CD4-positive, alpha-beta T cell (primary cell): Measurements from ENCODE around the gene CARS1. TPM values are rescaled to one million over a fixed set of nuclear protein-coding genes. Genes with fewer than 3 reads are reported as not detected.
A peak's percentile ranks its signal among the peaks of the same experiment; 100 is the strongest.

Experiments used
- ATAC-seq: fragments of 200-7000 bp; cut with Tn5 transposase; one replicate; pipeline ENCODE4 v1.10.0; 2022; ENCODE audit warnings: mild to moderate bottlenecking; ENCODE audit not compliant: poor library complexity
- CTCF ChIA-PET: fragments of 350-600 bp; sonication (Branson Sonifier 250); formaldehyde crosslinking; loops from one replicate; lab custom pipeline; 2021; ENCODE audit warnings: antibody characterized with exemption, inconsistent platforms; lab: Charles Lee
- POLR2A ChIA-PET: fragments of 350-600 bp; sonication (Branson Sonifier 250); formaldehyde crosslinking; loops from one replicate; lab custom pipeline; 2021; ENCODE audit warnings: antibody characterized with exemption, inconsistent platforms; lab: Charles Lee
- DNase-seq, 14 experiments: peaks; one replicate each; pipeline ENCODE4 v3.0.0-alpha.2; 2013 to 2020; ENCODE audit warnings: mixed read lengths in 2 of 14
- H3K27ac ChIP-seq, 2 donors: one replicate each; pipeline versions ENCODE4 v1.5.1 to v1.7.0; 2013; ENCODE audit warnings: low read length in 2 of 2, low read depth in 1 of 2, mild to moderate bottlenecking in 1 of 2
- H3K27me3 ChIP-seq, 2 experiments: 1 replicate in 1 of 2; 2 replicates in 1 of 2; pipeline versions ENCODE4 v1.6.1 to v1.7.0; 2013; ENCODE audit warnings: low read length in 2 of 2, control low read depth in 1 of 2, mild to moderate bottlenecking in 1 of 2, moderate library complexity in 1 of 2; ENCODE audit not compliant: insufficient read depth in 2 of 2, control insufficient read depth in 1 of 2
- H3K36me3 ChIP-seq: one replicate; pipeline ENCODE4 v1.6.1; 2013; ENCODE audit warnings: low read length, control low read depth; ENCODE audit not compliant: insufficient read depth
- H3K4me1 ChIP-seq: one replicate; pipeline ENCODE4 v1.6.1; 2013; ENCODE audit warnings: low read length, control low read depth; ENCODE audit not compliant: insufficient read depth
- H3K4me3 ChIP-seq: one replicate; pipeline ENCODE4 v1.5.1; 2013; ENCODE audit warnings: mild to moderate bottlenecking, low read length, moderate library complexity
- H3K9me3 ChIP-seq, 2 experiments: 1 replicate in 1 of 2; 2 replicates in 1 of 2; pipeline versions ENCODE4 v1.6.1 to v1.7.0; 2013; ENCODE audit warnings: low read length in 2 of 2, mild to moderate bottlenecking in 2 of 2, control low read depth in 1 of 2, moderate library complexity in 1 of 2; ENCODE audit not compliant: control insufficient read depth in 1 of 2, insufficient read depth in 1 of 2
- H3K27ac Mint-ChIP-seq: one replicate; pipeline ENCODE4 v1.8.0; 2020; ENCODE audit warnings: mixed read lengths
- H3K27me3 Mint-ChIP-seq: one replicate; pipeline ENCODE4 v1.8.0; 2021; ENCODE audit warnings: mixed read lengths
- H3K36me3 Mint-ChIP-seq: one replicate; pipeline ENCODE4 v1.8.0; 2021; ENCODE audit warnings: low read depth, mixed read lengths
- H3K4me1 Mint-ChIP-seq: one replicate; pipeline ENCODE4 v1.8.0; 2021; ENCODE audit warnings: low read depth, mixed read lengths
- H3K4me3 Mint-ChIP-seq: one replicate; pipeline ENCODE4 v1.8.0; 2020; ENCODE audit warnings: mild to moderate bottlenecking, mixed read lengths
- H3K9me3 Mint-ChIP-seq: one replicate; pipeline ENCODE4 v1.8.0; 2020; ENCODE audit warnings: mixed read lengths
- intact Hi-C, 2 experiments: fragments of 100-400 bp; cut with DNase I in 1 of 2; cut with micrococcal nuclease in 1 of 2; formaldehyde crosslinking; loops; one replicate each; pipeline versions ENCODE4 v1.15.1 to v1.9.0; 2023 to 2025; cut with DNase I, micrococcal nuclease
- total RNA-seq, 174 experiments: library from RNA in 2 of 174; stranded (reverse) in 2 of 174; gene quantifications; one replicate each; pipeline ENCODE4 v1.2.3 and lab custom pipeline; 2021 to 2026
- TF ChIP-seq, protein P1 (sequence below): fragments of 200-600 bp; IDR thresholded peaks from one replicate; pipeline ENCODE4 v1.8.0; 2022; ENCODE audit warnings: antibody characterized with exemption, mild to moderate bottlenecking

Gene CARS1
- total RNA-seq, 2 experiments from 2014 or later, result 24.1 to 25.2 TPM

DNA sequence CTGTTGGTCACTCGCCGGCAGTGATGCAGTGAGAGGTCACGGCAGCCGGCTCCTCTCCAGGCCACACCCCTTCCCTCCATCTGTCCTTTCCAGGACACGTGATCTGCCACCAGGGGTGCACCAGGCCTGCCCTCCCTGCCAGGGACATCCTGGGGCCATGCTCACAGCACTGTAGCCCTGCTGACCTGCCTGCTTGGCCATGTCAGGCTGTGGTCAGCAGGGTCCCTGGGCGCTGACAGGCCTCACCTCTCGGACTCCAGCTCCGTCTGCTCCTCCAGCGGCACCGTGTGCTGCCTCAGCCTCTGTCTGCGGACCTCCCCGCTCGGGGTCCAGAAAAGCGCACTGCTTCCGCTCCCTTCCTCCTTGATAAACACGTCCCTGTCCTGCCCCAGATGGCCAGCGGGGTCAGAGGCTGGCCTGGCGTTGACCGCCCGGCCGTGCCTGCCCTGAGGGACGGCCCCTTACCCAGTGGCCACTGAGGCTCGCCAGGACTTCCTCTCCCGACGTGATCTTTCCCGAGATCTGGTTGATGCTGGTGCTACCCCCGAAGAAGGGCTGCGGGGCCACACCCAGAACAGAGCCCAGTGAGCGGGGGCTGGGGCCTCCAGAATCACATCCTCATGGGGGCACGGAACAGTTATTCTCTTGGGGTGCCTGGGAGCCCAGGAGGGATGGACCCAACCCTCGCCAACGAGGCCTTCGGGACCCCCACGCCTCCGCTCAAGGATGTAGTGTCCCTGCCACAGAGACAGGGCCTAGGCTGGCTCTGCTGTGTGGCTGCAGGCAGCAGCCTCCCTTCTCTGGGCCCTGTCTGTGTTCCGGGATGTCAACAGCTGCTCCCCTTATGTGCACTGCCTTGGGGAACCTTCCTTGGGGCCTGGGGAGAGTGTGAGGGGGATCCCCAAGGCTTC is 36.3 kb upstream of the CARS1 start:
- Mint-ChIP-seq H3K36me3 (peaks cover 4% of the 10 kb centered on the region), H3K27ac (no peak overlapping the region), H3K4me3 (no peak overlapping the region), H3K9me3 (no peaks in the 10 kb centered on the region), H3K4me1 (no peaks in the 10 kb centered on the region), H3K27me3 (no peaks in the 10 kb centered on the region)
- intact Hi-C loops, result loop anchor here (2.0 kb wide), 2 partner anchors 205 to 665 kb away; no protein-coding TSS in a partner anchor
- Histone ChIP-seq H3K27ac (no peak overlapping the region), H3K4me3 (no peak overlapping the region), H3K36me3 (no peaks in the 10 kb centered on the region), H3K27me3 (peaks cover 0 to 3% of the 10 kb centered on the region in 2 experiments), H3K9me3 (peaks cover 0 to 8% of the 10 kb centered on the region in 2 experiments), H3K4me1 (peaks cover 6% of the 10 kb centered on the region)
- CTCF ChIA-PET, result no interaction called here
- DNase-seq (peak in 1 of 14 experiments; percentile 26), ATAC-seq (no peak)
- POLR2A ChIA-PET, result no interaction called here
- TF ChIP-seq, protein P1, sequence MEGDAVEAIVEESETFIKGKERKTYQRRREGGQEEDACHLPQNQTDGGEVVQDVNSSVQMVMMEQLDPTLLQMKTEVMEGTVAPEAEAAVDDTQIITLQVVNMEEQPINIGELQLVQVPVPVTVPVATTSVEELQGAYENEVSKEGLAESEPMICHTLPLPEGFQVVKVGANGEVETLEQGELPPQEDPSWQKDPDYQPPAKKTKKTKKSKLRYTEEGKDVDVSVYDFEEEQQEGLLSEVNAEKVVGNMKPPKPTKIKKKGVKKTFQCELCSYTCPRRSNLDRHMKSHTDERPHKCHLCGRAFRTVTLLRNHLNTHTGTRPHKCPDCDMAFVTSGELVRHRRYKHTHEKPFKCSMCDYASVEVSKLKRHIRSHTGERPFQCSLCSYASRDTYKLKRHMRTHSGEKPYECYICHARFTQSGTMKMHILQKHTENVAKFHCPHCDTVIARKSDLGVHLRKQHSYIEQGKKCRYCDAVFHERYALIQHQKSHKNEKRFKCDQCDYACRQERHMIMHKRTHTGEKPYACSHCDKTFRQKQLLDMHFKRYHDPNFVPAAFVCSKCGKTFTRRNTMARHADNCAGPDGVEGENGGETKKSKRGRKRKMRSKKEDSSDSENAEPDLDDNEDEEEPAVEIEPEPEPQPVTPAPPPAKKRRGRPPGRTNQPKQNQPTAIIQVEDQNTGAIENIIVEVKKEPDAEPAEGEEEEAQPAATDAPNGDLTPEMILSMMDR, result no peak

DNA sequence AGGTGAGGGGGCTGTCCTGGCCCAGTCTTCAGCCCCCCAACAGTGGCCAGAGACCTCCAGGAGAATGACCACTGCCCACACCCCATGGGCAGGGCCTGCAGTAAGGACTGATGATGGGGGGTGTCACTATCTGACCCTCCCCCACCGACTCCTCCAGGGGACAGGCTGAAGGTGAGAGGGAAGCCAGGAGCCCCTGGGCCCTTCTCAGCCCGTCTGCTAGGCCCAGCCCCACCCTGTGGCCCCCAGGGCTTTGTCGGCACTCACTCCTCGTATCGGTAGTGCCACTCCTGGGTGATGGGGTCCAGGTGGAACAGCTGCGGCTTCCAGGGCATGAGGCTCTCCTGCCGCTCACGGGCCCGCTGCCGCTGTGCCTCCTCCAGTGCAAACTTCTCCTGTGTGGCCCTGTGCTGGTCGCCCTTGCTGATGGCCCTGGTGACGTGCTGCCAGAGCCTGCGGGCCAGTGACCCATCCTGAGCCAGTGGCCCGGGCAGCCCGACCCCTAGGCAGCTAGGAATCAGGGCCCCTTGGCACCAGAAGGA is 35.4 kb upstream of the CARS1 start:
- H3K9me3 Mint-ChIP-seq, result no peaks in the 10 kb centered on the region
- no peaks in the 10 kb centered on the region for H3K4me1 Mint-ChIP-seq
- intact Hi-C loops, result loop anchor here (2.0 kb wide), 2 partner anchors 204 to 664 kb away; no protein-coding TSS in a partner anchor
- Histone ChIP-seq H3K36me3 (no peaks in the 10 kb centered on the region), H3K27ac (no peak overlapping the region), H3K4me3 (no peak overlapping the region), H3K27me3 (peaks cover 0 to 3% of the 10 kb centered on the region in 2 experiments), H3K9me3 (peaks cover 0 to 8% of the 10 kb centered on the region in 2 experiments), H3K4me1 (peaks cover 6% of the 10 kb centered on the region)
- no peak overlapping the region for H3K27ac Mint-ChIP-seq
- TF ChIP-seq, protein P1, result no peak
- ChIA-PET CTCF (interaction anchor here (1.7 to 3.8 kb wide), 2 partner anchors 117 to 560 kb away, joined by 13 to 60 read pairs; no protein-coding TSS in a partner anchor), POLR2A (no interaction called here)
- no peak for ATAC-seq
- no peak overlapping the region for H3K4me3 Mint-ChIP-seq
- no peak for DNase-seq
- H3K36me3 Mint-ChIP-seq, result peaks cover 4% of the 10 kb centered on the region
- H3K27me3 Mint-ChIP-seq, result no peaks in the 10 kb centered on the region

DNA sequence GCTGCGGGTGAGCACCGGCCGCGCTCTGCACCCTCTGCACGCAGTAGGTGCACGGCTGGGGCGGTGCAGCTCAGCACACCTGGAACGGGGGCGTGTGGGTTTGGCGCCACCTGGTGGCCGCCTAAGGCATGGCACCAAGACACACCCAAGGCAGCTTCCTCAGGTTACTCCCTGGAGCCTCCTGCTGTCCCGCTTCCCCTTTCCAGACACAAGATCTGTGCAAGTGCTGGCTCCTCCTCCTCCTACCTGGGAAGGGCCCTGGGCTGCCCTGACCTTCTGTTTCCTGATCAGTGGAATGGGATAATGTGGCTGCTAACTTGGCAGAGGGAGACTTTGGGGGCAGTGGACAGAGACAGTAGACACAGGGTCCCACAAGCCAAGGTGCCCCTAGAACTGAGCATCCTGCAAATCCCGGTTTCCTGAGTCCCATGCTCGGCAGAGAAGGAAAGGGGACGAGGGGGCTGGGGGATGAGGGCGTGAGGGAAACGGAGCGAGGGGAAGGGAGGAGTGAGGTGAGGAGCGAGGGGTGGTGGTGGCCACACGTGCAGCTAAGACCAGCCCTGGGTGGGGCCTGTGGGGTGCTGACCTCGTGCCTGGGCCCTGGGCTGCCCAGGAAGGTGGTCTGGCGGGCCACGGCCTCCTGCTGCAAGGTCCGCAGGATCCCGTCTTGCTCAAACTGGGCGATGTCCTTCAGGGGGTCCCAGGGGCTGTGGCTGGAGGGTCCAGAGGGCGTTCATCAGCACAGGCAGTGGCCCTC is 34.8 kb upstream of the CARS1 start:
- Histone ChIP-seq H3K4me1 (peaks cover 6% of the 10 kb centered on the region), H3K9me3 (peaks cover 0 to 8% of the 10 kb centered on the region in 2 experiments), H3K27ac (no peak overlapping the region), H3K36me3 (no peaks in the 10 kb centered on the region), H3K4me3 (no peak overlapping the region), H3K27me3 (peaks cover 0 to 3% of the 10 kb centered on the region in 2 experiments)
- no peak overlapping the region for H3K27ac Mint-ChIP-seq
- CTCF ChIA-PET, result interaction anchor here (0.7 to 3.8 kb wide), 18 partner anchors 15 to 560 kb away, joined by 3 to 60 read pairs (median 4); partner anchors contain the start of genes CARS1 and NAP1L4
- intact Hi-C loops, result loop anchor here (1.0 to 2.0 kb wide), 6 partner anchors 55 to 663 kb away; no protein-coding TSS in a partner anchor
- DNase-seq (peak; percentile 49 to 87 (median 66)), ATAC-seq (peak; percentile 93)
- no peaks in the 10 kb centered on the region for H3K4me1 Mint-ChIP-seq
- no peaks in the 10 kb centered on the region for H3K27me3 Mint-ChIP-seq
- POLR2A ChIA-PET, result interaction anchor here (0.7 to 1.6 kb wide), 9 partner anchors 42 to 559 kb away, joined by 3 to 11 read pairs (median 4); partner anchors contain the start of gene NAP1L4
- H3K4me3 Mint-ChIP-seq, result no peak overlapping the region
- no peaks in the 10 kb centered on the region for H3K9me3 Mint-ChIP-seq
- TF ChIP-seq, protein P1, result peak; percentile 96
- peaks cover 4% of the 10 kb centered on the region for H3K36me3 Mint-ChIP-seq
